Measurements from ENCODE around the gene UBAC2. TPM values are rescaled to one million over a fixed set of nuclear protein-coding genes. Genes with fewer than 3 reads are reported as not detected.

The UBAC2 gene
- total and polyA plus RNA-seq, 2 of the 8 experiments (the other 6 are each of a cell fraction or from before 2014, with no cell fraction given), result 75.9 to 76.9 TPM

DNA sequence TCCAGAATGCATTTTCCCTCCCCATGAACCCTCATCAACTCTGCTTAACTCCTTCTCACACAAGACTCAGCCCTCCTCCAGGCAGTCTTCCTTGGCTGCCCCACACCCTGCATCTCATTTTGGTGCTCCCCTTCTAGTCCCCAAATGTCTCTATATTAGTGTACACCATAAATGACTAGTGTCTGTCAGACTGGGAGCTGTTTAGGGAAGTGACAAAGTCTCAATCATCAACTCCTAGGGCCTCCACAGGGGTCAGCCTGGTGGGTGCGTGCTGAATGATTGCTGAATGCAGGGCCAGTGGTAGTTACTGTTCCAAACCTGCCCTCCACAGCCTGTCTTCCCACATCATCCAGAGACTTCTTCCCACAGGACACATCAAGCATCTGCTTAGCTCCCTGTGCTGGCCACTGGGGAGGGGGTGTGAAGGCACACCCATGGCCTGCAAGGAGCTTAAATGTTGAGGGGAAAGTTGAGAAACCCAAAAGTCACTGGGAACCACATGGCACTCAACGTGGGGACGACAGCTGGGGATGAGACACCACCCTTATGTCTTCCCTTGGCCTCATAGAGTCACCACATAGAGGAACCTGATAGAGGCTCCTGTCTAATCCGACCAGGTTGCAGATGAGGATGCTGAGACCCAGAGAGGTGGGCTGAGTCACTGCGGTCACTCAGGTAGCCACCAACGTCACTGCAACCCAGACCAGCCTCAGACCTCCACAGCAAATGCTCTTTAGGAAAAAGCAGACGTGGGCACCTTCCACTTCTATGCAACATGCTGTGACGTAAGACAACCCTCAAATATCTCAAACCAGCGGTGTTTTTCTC is 221.3 kb downstream of the UBAC2 start (continued):
- no peak for TF ChIP-seq NANOG (IDR thresholded peaks at IDR 0.05; ENCODE audit: insufficient read depth, low read depth, low read length, poor library complexity, severe bottlenecking)
- no peak for TF ChIP-seq CEBPB (IDR thresholded peaks at IDR 0.05; ENCODE audit: low read depth, low read length)
- TF ChIP-seq SP4 (IDR thresholded peaks at IDR 0.05; ENCODE audit: low read length), result no peak
- no peak for TF ChIP-seq TBP (IDR thresholded peaks at IDR 0.05; ENCODE audit: low read depth, low read length)
- no peak for TF ChIP-seq SRF (IDR thresholded peaks at IDR 0.05; ENCODE audit: low read depth, low read length)
- no peak for TF ChIP-seq GABPA (IDR thresholded peaks at IDR 0.05; ENCODE audit: borderline replicate concordance, insufficient read depth, low read length)
- no peak for TF ChIP-seq SIX5 (IDR thresholded peaks at IDR 0.05; ENCODE audit: low read depth, low read length)
